HG03520 (cell line): ENCODE results near the gene IMMP2L.
A peak's percentile ranks its signal among the peaks of the same experiment; 100 is the strongest.
"Not testable (repeated sequence)": the region's sequence is repeated elsewhere in the genome, so short reads cannot be mapped to it uniquely, and the experiment has no call there.

ENCODE experiments used
- ATAC-seq: cut with Tn5 transposase; IDR thresholded peaks from one replicate; pipeline ENCODE4 v1.9.1; 2021; ENCODE audit warnings: mild to moderate bottlenecking, moderate library complexity; ENCODE audit not compliant: unreplicated experiment

Gene IMMP2L

GRCh38 chr7:111362506-111363054 is 199.7 kb downstream of the IMMP2L start:
- ATAC-seq = no peak

GRCh38 chr7:111358915-111359314 is 203.4 kb downstream of the IMMP2L start:
- no peak for ATAC-seq

- no peak for ATAC-seq
Measured at GRCh38 chr7:111357691-111358090, 204.6 kb downstream of the IMMP2L start.

- ATAC-seq = no peak
Measured at GRCh38 chr7:111356941-111357340, 205.4 kb downstream of the IMMP2L start.

- ATAC-seq = no peak
Measured at GRCh38 chr7:111352319-111352718, 210.0 kb downstream of the IMMP2L start.

GRCh38 chr7:111346219-111346618 is 216.1 kb downstream of the IMMP2L start:
- no peak for ATAC-seq

GRCh38 chr7:111343017-111343416 is 219.3 kb downstream of the IMMP2L start:
- no peak for ATAC-seq

- ATAC-seq = no peak
Measured at GRCh38 chr7:111339006-111339405, 223.3 kb downstream of the IMMP2L start.

- ATAC-seq = no peak
Measured at GRCh38 chr7:111333010-111333409, 229.3 kb downstream of the IMMP2L start.

GRCh38 chr7:111330235-111330523 is 232.1 kb downstream of the IMMP2L start:
- ATAC-seq = no peak

GRCh38 chr7:111329367-111330234 is 232.7 kb downstream of the IMMP2L start:
- peak; percentile 41 for ATAC-seq

- ATAC-seq = no peak
Measured at GRCh38 chr7:111328487-111328886, 233.8 kb downstream of the IMMP2L start.

- no peak for ATAC-seq
Measured at GRCh38 chr7:111324776-111325175, 237.5 kb downstream of the IMMP2L start.

- peak; percentile 61 for ATAC-seq
Measured at GRCh38 chr7:111324228-111324627, 238.1 kb downstream of the IMMP2L start.

- ATAC-seq = not testable (repeated sequence)
Measured at GRCh38 chr7:111323670-111324069, 238.6 kb downstream of the IMMP2L start.

GRCh38 chr7:111320133-111320532 is 242.2 kb downstream of the IMMP2L start:
- ATAC-seq = no peak

- no peak for ATAC-seq
Measured at GRCh38 chr7:111312966-111313365, 249.3 kb downstream of the IMMP2L start.

GRCh38 chr7:111308691-111309090 is 253.6 kb downstream of the IMMP2L start:
- no peak for ATAC-seq

GRCh38 chr7:111301891-111302290 is 260.4 kb downstream of the IMMP2L start:
- no peak for ATAC-seq

GRCh38 chr7:111294494-111294893 is 267.8 kb downstream of the IMMP2L start:
- ATAC-seq = no peak

- no peak for ATAC-seq
Measured at GRCh38 chr7:111292026-111292470, 270.2 kb downstream of the IMMP2L start.

GRCh38 chr7:111290982-111291381 is 271.3 kb downstream of the IMMP2L start:
- ATAC-seq = no peak

- no peak for ATAC-seq
Measured at GRCh38 chr7:111290419-111290818, 271.9 kb downstream of the IMMP2L start.
